ENCODE data around the gene ST3GAL3.

The ST3GAL3 gene

GRCh38 chr1:43935711-43936427, 228.5 kb downstream of the ST3GAL3 start:
- TF ChIP-seq FOXP2 (optimal IDR thresholded peaks at IDR 0.05; ENCODE audit: borderline replicate concordance, extremely low read depth, extremely low read length, insufficient read depth): no peak

GRCh38 chr1:43936431-43937151, 229.3 kb downstream of the ST3GAL3 start:
- TF ChIP-seq SIN3A (IDR thresholded peaks at IDR 0.05; ENCODE audit: borderline replicate concordance, insufficient read depth, low read length) (no peak), TAF1 (IDR thresholded peaks at IDR 0.05; ENCODE audit: borderline replicate concordance, insufficient read depth, low read length) (no peak), POLR2AphosphoS5 (IDR thresholded peaks at IDR 0.05; ENCODE audit: low read depth, low read length) (no peak), FOXP2 (optimal IDR thresholded peaks at IDR 0.05; ENCODE audit: borderline replicate concordance, extremely low read depth, extremely low read length, insufficient read depth) (no peak), REST (IDR thresholded peaks at IDR 0.05; ENCODE audit: insufficient read depth in 1 of 2, low read depth in 2 of 2, low read length in 2 of 2) (no peak)

DNA sequence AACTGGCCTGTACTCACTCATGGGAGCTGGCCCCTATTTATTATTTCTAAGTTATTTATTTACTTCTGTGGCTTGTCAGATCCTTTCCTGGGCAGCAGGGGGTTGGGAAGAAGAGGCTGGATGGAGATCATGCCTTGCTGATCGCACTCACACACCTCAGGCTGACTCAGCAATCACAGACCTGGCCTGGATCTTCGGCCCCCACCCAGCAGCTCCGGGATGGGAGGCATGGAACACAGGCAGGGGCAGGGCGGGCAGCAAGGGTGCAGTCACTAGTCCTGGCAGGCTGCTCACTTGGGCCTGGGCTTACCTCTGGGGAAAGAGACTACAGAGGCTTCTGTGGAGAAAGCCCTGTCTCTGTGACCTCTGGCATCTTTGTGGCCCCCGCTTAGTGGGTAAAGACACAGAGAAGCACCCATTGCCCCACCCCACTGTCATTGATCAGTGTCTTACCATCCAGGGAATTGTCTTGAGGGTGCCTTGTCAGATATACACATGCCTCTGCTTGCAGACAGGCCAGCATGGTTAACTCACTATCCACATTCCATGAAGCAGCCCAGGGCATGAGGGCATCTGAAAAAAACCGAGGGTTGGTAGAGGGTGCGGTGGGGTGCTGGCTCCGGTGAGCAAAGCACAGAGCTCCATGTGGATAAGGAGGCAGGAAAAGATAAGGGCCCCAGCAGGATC, 230.0 kb downstream of the ST3GAL3 start:
- TF ChIP-seq FOXP2 (optimal IDR thresholded peaks at IDR 0.05; ENCODE audit: borderline replicate concordance, extremely low read depth, extremely low read length, insufficient read depth) (no peak), SIN3A (IDR thresholded peaks at IDR 0.05; ENCODE audit: borderline replicate concordance, insufficient read depth, low read length) (no peak), TAF1 (IDR thresholded peaks at IDR 0.05; ENCODE audit: borderline replicate concordance, insufficient read depth, low read length) (no peak), POLR2AphosphoS5 (IDR thresholded peaks at IDR 0.05; ENCODE audit: low read depth, low read length) (no peak), REST (IDR thresholded peaks at IDR 0.05; ENCODE audit: insufficient read depth in 1 of 2, low read depth in 2 of 2, low read length in 2 of 2) (no peak)

- TF ChIP-seq SIN3A (IDR thresholded peaks at IDR 0.05; ENCODE audit: borderline replicate concordance, insufficient read depth, low read length): no peak
- no peak for TF ChIP-seq REST (IDR thresholded peaks at IDR 0.05; ENCODE audit: insufficient read depth in 1 of 2, low read depth in 2 of 2, low read length in 2 of 2)
- TF ChIP-seq POLR2AphosphoS5 (IDR thresholded peaks at IDR 0.05; ENCODE audit: low read depth, low read length): no peak
- no peak for TF ChIP-seq FOXP2 (optimal IDR thresholded peaks at IDR 0.05; ENCODE audit: borderline replicate concordance, extremely low read depth, extremely low read length, insufficient read depth)
- no peak for TF ChIP-seq TAF1 (IDR thresholded peaks at IDR 0.05; ENCODE audit: borderline replicate concordance, insufficient read depth, low read length)
Measured at GRCh38 chr1:43938383-43938782, 231.0 kb downstream of the ST3GAL3 start.

DNA sequence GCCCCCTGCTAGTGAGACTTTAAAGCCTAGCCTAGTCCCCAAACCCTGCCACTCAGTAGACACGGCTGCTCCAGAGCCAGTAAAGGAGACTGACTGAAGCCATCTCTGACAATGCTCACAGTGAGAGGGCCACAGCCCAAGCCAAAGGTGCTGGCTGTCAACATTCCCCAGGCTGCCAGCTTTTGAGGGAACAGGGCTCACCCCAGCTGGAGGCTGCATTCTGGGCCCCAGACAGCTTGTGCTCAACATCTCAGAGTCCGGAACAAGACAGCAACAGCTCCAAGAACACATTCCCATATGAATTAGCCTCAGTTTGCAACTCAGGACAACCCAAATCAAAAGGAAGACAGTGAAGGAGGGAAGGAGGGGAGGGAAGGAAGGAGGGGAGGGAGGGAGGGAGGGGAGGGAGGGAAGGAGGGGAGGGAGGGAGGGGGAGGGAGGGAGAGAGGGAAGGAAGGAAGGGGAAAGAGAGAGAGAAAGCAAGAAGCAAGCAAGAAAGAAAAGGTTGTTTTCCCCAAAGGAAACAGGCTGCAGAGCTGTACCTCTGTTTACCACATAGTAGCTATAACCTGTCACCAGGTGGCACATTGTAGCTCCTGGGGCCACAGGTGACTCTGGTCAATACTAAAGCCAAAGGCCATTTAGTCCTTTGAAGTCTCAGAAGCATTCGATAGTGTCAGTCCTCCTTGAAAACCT, 231.7 kb downstream of the ST3GAL3 start:
- TF ChIP-seq FOXP2 (optimal IDR thresholded peaks at IDR 0.05; ENCODE audit: borderline replicate concordance, extremely low read depth, extremely low read length, insufficient read depth) (no peak), SIN3A (IDR thresholded peaks at IDR 0.05; ENCODE audit: borderline replicate concordance, insufficient read depth, low read length) (no peak), POLR2AphosphoS5 (IDR thresholded peaks at IDR 0.05; ENCODE audit: low read depth, low read length) (no peak), TAF1 (IDR thresholded peaks at IDR 0.05; ENCODE audit: borderline replicate concordance, insufficient read depth, low read length) (no peak), REST (IDR thresholded peaks at IDR 0.05; ENCODE audit: insufficient read depth in 1 of 2, low read depth in 2 of 2, low read length in 2 of 2) (no peak)

All from PFSK-1 (cell line).